Measurements from ENCODE around the gene TRAPPC3L.

The TRAPPC3L gene

GRCh38 chr6:116579143-116579542, 33.7 kb upstream of the TRAPPC3L start:
- Histone ChIP-seq H4K20me1 (ENCODE audit: insufficient read depth, low read length) (no peaks in the 10 kb centered on the region), H3K9ac (ENCODE audit: low read length) (no peak overlapping the region), H3K4me2 (ENCODE audit: low read length) (no peak overlapping the region), H3K4me1 (ENCODE audit: low read length) (peaks cover 7% of the 10 kb centered on the region), H3K4me3 (ENCODE audit: low read length) (no peak overlapping the region), H2AFZ (ENCODE audit: low read depth, low read length) (no peak overlapping the region), H3K27ac (ENCODE audit: low read length) (no peak overlapping the region), H3K27me3 (ENCODE audit: low read depth, low read length) (no peaks in the 10 kb centered on the region), H3K9me3 (ENCODE audit: insufficient read depth, low read length) (no peaks in the 10 kb centered on the region), H3K79me2 (ENCODE audit: low read length) (peaks cover 40% of the 10 kb centered on the region), H3K36me3 (replicated peaks; ENCODE audit: low read depth, low read length) (peaks cover 11% of the 10 kb centered on the region)
- TF ChIP-seq EZH2phosphoT487 (IDR thresholded peaks at IDR 0.05; ENCODE audit: low read depth) (no peak), CTCF (IDR thresholded peaks at IDR 0.05; ENCODE audit: low read depth, low read length) (no peak)

GRCh38 chr6:116578335-116578734, 32.9 kb upstream of the TRAPPC3L start:
- no peak overlapping the region for H2AFZ ChIP-seq (ENCODE audit: low read depth, low read length)
- H3K27me3 ChIP-seq (ENCODE audit: low read depth, low read length) = no peaks in the 10 kb centered on the region
- no peak overlapping the region for H3K4me3 ChIP-seq (ENCODE audit: low read length)
- no peak for TF ChIP-seq EZH2phosphoT487 (IDR thresholded peaks at IDR 0.05; ENCODE audit: low read depth)
- TF ChIP-seq CTCF (IDR thresholded peaks at IDR 0.05; ENCODE audit: low read depth, low read length) = no peak
- H4K20me1 ChIP-seq (ENCODE audit: insufficient read depth, low read length) = no peaks in the 10 kb centered on the region
- peaks cover 11% of the 10 kb centered on the region for H3K36me3 ChIP-seq (replicated peaks; ENCODE audit: low read depth, low read length)
- peaks cover 48% of the 10 kb centered on the region for H3K79me2 ChIP-seq (ENCODE audit: low read length)
- H3K4me2 ChIP-seq (ENCODE audit: low read length) = no peak overlapping the region
- H3K9me3 ChIP-seq (ENCODE audit: insufficient read depth, low read length) = no peaks in the 10 kb centered on the region
- H3K27ac ChIP-seq (ENCODE audit: low read length) = no peak overlapping the region
- H3K4me1 ChIP-seq (ENCODE audit: low read length) = 0 out of 2 replicates have a peak, but pooled peaks cover 3% of the 10 kb centered on the region
- no peak overlapping the region for H3K9ac ChIP-seq (ENCODE audit: low read length)

DNA sequence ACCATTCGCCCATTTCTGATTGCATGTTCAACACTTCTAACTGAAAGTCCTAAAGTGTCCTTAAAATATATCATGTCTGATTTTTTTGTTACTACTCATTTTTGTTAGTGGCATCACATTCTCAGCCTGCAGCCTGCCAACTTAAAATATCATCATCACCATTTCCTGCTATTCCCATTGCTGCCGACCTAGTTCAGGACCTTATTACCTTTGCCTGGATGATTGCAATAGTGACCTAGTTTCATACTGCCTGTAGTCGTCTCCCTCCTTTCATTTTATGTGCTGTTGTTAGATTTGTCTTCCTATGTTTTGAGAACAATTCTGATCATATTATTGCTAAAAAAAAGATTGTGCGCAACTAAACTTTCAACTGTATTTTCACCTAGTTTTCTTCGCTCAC, 32.0 kb upstream of the TRAPPC3L start:
- TF ChIP-seq CTCF (IDR thresholded peaks at IDR 0.05; ENCODE audit: low read depth, low read length) (no peak), EZH2phosphoT487 (IDR thresholded peaks at IDR 0.05; ENCODE audit: low read depth) (no peak)
- no peaks in the 10 kb centered on the region for H4K20me1 ChIP-seq (ENCODE audit: insufficient read depth, low read length)
- H3K27ac ChIP-seq (ENCODE audit: low read length) = no peak overlapping the region
- peaks cover 10% of the 10 kb centered on the region for H3K4me1 ChIP-seq (ENCODE audit: low read length)
- H3K79me2 ChIP-seq (ENCODE audit: low read length) = peaks cover 57% of the 10 kb centered on the region
- no peak overlapping the region for H3K4me3 ChIP-seq (ENCODE audit: low read length)
- no peak overlapping the region for H2AFZ ChIP-seq (ENCODE audit: low read depth, low read length)
- no peak overlapping the region for H3K4me2 ChIP-seq (ENCODE audit: low read length)
- H3K9ac ChIP-seq (ENCODE audit: low read length) = no peak overlapping the region
- H3K27me3 ChIP-seq (ENCODE audit: low read depth, low read length) = no peaks in the 10 kb centered on the region
- H3K9me3 ChIP-seq (ENCODE audit: insufficient read depth, low read length) = no peaks in the 10 kb centered on the region
- H3K36me3 ChIP-seq (replicated peaks; ENCODE audit: low read depth, low read length) = peaks cover 11% of the 10 kb centered on the region

- Histone ChIP-seq H3K36me3 (replicated peaks; ENCODE audit: low read depth, low read length) (peaks cover 11% of the 10 kb centered on the region), H3K27me3 (ENCODE audit: low read depth, low read length) (no peaks in the 10 kb centered on the region), H3K9ac (ENCODE audit: low read length) (no peak overlapping the region), H3K4me1 (ENCODE audit: low read length) (peaks cover 10% of the 10 kb centered on the region), H3K27ac (ENCODE audit: low read length) (no peak overlapping the region), H2AFZ (ENCODE audit: low read depth, low read length) (no peak overlapping the region), H4K20me1 (ENCODE audit: insufficient read depth, low read length) (no peaks in the 10 kb centered on the region), H3K79me2 (ENCODE audit: low read length) (peaks cover 75% of the 10 kb centered on the region), H3K9me3 (ENCODE audit: insufficient read depth, low read length) (no peaks in the 10 kb centered on the region), H3K4me3 (ENCODE audit: low read length) (no peak overlapping the region), H3K4me2 (ENCODE audit: low read length) (no peak overlapping the region)
- no peak for TF ChIP-seq CTCF (IDR thresholded peaks at IDR 0.05; ENCODE audit: low read depth, low read length)
- TF ChIP-seq EZH2phosphoT487 (IDR thresholded peaks at IDR 0.05; ENCODE audit: low read depth) = no peak
Measured at GRCh38 chr6:116575227-116575626, 29.7 kb upstream of the TRAPPC3L start.
